ENCODE data around the gene SIX3.

Gene SIX3

GRCh38 chr2:44931198-44931780, 10.2 kb upstream of the SIX3 start:
- DNase-seq = no peak

- DNase-seq = no peak
These were observed 9.4 kb upstream of the SIX3 start for GRCh38 chr2:44932079-44932478.

GRCh38 chr2:44932564-44933392, 8.7 kb upstream of the SIX3 start:
- DNase-seq = no peak

GRCh38 chr2:44933434-44933951, 8.0 kb upstream of the SIX3 start:
- DNase-seq = no peak

- DNase-seq = no peak
These were observed 7.2 kb upstream of the SIX3 start for GRCh38 chr2:44934038-44934982.

GRCh38 chr2:44934983-44935728, 6.3 kb upstream of the SIX3 start:
- DNase-seq = no peak

- DNase-seq = no peak
These were observed 5.8 kb upstream of the SIX3 start for GRCh38 chr2:44935729-44936098.

GRCh38 chr2:44936275-44936674, 5.2 kb upstream of the SIX3 start:
- DNase-seq = no peak

- DNase-seq = no peak
These were observed 4.5 kb upstream of the SIX3 start for GRCh38 chr2:44936715-44937687.

- no peak for DNase-seq
These were observed 3.7 kb upstream of the SIX3 start for GRCh38 chr2:44937688-44938240.

GRCh38 chr2:44938287-44939105, 3.0 kb upstream of the SIX3 start:
- DNase-seq = no peak

- DNase-seq = no peak
These were observed 2.1 kb upstream of the SIX3 start for GRCh38 chr2:44939106-44940048.

GRCh38 chr2:44940049-44940494, 1.4 kb upstream of the SIX3 start:
- DNase-seq = no peak

GRCh38 chr2:44940732-44941464, 604 bp upstream of the SIX3 start:
- no peak for DNase-seq

GRCh38 chr2:44942304-44943030, 965 bp downstream of the SIX3 start:
- no peak for DNase-seq

- DNase-seq = no peak
These were observed 1.7 kb downstream of the SIX3 start for GRCh38 chr2:44943031-44943692.

GRCh38 chr2:44943693-44944101, 2.2 kb downstream of the SIX3 start:
- no peak for DNase-seq

Data from DMS 273 treated with DMSO at 0.1 percent for 48 hours (cell line).